CD4-positive, alpha-beta T cell treated with Interleukin-6 at 100 ng/mL for 8 hours (primary cell): ENCODE results near the gene CNN3.

Source experiments
- DNase-seq: peaks from one replicate; pipeline ENCODE4 v3.0.0-alpha.2; 2020; ENCODE audit warnings: mixed read lengths, low spot score

CNN3 gene

GRCh38 chr1:94887603-94888171 is 39.2 kb downstream of the CNN3 start:
- no peak for DNase-seq

- no peak for DNase-seq
These were observed 39.8 kb downstream of the CNN3 start for GRCh38 chr1:94887106-94887505.

GRCh38 chr1:94886361-94886760 is 40.5 kb downstream of the CNN3 start:
- no peak for DNase-seq

GRCh38 chr1:94884507-94884906 is 42.4 kb downstream of the CNN3 start:
- no peak for DNase-seq

DNA sequence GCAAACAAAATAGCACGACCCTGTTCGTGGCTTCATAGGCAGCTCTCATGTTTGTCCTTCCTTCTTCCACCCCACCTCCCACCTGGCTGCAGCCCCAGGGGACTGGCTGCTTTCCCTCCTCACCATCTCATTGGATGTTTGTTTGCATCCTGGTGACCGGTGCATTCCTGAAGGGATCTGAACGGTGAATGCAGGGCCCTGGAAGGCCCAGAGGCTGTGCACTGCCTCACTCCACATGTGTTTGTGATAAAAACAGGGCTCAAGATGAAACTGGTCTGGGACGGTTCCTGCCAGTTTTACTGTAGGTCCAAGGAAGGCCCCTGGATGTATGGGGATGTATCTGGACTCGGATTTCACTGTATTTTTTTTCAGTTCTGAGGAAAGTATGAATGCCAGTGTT is 42.8 kb downstream of the CNN3 start:
- no peak for DNase-seq

DNA sequence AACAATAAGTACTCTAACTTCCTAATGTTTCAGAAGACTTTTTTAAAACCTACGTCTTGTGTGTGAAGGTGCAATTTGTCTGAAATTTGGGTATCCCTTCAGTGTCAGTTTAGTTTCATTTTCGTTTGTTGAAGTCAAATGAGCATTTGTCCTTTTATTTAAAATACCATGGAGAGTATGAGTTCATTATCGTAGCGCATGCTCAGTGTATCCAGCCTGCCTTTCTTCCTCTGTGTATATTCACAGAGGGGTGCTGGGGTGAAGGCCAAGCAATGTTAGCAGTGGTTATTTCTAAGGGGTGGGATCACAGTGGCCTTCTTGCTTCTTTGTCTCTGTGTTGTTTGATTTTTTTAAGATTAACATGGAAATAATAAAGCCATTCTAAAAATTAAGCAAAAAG is 43.2 kb downstream of the CNN3 start:
- peak; percentile 6 for DNase-seq

GRCh38 chr1:94878329-94878728 is 48.6 kb downstream of the CNN3 start:
- no peak for DNase-seq

DNA sequence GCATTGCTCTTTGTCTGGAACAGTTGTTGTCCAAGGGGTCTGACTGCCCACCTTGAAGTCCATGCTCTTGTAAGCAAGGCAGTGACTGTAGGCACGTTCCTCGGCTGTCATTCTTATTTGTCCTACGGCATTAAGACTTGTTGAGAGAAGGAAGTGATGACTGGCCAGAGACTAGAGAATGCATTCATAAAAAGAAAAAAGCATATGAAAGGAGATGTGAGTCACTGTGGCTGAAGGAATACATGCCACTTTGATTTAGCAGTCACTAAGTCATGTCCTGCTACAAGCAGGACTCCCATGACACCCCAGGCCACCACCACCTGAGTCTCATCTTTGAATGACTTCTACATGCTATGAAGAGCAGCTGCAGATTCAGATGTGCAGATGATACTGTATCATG is 50.5 kb downstream of the CNN3 start:
- no peak for DNase-seq

DNA sequence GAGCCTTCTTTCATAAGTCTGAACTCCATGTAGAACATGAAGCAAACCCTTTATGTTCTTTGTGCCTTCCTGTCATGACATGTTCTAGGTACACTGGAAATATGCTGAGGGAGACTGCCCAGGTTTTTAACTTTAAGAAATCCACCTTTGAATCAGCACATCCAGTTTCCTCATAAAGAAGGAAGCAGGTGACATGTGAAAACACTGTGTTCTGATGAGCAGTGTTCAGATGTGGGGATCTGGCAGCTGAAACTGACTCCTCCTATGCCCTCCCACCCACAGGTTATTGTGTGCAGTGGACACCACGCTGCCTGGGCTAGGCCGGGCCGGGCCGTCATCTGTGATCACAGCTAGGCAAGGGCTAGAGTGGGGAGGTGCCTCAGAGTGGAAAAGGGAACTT is 51.1 kb downstream of the CNN3 start:
- no peak for DNase-seq

DNA sequence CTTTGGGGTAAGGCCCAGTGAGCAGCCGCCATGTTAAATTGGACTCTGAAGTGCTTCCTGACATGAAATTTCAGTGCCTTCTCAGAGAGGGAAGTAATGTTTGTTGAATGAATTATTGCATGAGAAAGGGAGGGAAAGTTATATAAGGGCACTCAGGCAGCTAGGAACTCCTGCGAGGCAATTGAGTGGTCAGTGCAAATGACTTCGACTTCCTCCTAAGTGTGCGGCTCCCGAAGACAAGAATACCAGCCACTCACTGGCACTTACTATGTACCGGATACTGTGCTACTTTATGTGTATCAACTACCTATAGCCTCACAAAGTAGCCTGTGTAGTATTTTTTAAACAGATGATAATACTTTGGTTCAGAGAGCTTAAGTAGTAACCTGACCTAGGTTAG is 52.5 kb downstream of the CNN3 start:
- DNase-seq, result no peak

DNA sequence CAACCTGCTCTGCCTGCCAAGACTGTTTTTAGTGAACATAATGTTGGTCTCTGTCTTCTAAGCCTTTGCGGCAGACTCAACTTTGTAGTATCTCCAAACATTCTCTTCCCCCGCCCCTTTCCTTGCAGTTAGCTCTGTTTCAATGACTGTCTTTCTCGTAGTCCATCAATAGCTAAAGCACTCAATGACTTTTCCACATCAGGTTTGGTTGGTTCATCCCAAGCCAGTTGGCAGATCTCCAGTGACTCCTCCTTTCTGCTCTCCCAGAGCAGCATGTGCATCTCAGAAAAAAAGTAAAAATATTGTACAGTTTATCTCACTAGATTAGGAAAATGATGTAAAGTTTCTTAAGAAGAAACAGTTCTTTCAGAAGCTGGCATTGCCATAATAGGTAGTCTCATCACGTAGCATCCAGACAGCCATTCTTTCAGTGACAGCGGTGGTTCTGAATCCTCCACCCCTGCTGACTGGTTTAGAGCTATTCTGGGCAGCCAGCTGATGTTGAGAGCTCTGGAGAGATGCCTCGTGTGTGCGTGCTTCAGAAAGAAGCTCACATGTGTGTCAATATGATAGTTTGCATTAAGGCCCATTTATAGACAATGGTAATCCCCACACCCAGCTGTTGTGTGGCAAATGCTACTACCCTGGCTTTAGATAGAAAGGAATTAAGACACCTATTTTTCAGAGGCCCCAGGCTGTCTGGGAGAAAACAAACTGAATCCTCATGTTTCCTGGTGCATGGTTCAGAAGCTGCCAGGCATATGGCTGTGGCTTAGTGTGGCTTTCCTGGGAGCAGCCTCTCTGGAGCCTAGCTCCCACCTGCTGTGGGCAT is 53.2 kb downstream of the CNN3 start:
- DNase-seq, result no peak

DNA sequence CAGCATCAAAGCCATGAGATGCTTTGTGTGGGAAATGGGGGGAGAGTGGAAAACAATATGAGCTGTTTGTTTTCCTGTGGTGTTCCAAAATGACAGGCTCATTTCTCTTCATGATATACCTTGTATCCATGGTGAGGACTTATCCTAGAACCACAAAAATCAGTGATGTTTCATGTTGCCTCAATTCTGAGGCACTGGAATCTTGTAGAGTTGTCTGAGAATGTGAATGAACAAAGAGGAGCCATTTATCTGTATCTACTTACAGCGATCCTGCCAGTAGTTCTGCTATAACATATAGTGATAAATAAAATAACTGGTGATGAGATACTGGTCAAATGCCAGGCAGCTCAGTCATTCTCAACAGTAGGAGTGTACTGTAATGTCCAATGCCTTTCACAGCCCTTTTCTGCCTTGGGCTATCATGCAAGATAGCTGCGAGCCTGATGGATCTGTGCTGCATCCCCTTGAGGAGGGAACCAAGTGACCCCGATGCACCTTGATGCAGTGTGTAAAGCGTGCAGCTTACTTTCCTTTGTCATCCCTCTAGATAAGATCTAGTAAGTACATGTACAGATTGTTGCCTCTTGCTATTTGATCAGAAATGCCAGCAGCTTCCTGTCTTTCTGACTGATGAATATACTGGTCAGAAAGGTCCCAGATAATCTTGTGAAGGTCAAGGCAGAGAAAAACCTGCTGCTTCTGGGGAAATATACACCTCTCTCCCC is 54.0 kb downstream of the CNN3 start:
- no peak for DNase-seq

GRCh38 chr1:94871031-94871430 is 55.9 kb downstream of the CNN3 start:
- no peak for DNase-seq

DNA sequence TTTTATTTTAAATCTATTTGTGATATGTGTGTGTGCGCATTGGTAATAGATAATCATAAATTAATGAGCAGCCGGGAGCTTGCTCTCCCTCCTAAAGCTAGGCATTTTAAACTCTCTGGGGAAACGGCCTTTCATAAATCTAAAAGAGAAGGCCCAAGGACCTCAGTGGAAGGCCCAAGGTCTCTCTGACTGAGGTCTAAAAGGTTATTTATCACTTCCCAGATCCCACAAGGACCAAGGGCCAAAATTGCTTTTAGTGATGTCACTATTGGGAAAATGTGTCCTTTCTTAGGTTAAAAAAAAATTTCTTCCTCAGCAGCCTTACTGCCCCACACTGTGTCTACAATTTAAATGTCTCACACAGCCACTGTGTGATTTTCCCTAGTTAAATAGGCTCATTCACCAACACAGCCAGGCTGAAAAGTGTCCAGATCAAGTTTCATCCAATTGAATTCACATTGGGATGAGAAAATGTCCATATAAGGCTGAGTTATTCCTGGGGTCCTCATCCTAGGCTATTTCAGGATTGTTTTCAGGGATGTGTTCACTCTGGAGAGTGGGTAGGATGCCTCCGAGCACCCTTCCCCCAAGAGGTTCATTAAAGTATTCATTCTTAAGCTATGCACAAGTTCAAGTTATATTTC is 60.6 kb downstream of the CNN3 start:
- DNase-seq, result no peak

GRCh38 chr1:94865360-94865759 is 61.5 kb downstream of the CNN3 start:
- DNase-seq, result no peak

- DNase-seq, result no peak
These were observed 62.1 kb downstream of the CNN3 start for GRCh38 chr1:94864821-94865220.

- no peak for DNase-seq
These were observed 63.0 kb downstream of the CNN3 start for GRCh38 chr1:94863919-94864318.

DNA sequence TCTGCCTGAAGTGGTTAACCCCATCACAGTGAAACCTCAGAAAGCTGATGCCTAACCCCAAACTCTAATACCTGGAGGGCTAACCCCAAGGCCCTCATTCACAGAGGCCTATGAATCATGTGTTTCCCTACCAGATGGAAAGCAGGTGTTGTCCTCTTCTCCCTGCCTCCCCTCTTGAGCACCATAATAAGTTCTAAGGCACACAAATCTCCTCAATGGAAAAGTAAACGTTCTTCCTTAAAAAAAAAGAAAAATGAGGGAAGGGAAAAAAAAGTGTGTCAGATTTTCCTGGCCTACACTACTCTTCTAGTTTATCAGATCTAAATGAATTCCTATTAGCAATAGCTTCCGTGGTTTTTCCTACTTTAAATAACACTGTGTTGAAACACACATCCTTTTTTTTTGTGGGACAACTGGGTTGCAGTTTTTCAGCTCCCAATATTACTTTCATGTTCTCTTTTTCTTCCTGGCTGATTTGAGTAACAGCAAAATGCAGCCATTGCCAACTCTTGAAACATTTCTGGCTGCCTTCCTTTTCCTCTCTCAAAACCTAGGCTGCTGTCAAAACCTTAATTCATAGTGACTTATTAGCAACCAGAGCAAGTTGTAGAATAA is 63.5 kb downstream of the CNN3 start:
- DNase-seq, result no peak

GRCh38 chr1:94862718-94863117 is 64.2 kb downstream of the CNN3 start:
- no peak for DNase-seq

GRCh38 chr1:94859174-94859573 is 67.7 kb downstream of the CNN3 start:
- DNase-seq, result no peak

DNA sequence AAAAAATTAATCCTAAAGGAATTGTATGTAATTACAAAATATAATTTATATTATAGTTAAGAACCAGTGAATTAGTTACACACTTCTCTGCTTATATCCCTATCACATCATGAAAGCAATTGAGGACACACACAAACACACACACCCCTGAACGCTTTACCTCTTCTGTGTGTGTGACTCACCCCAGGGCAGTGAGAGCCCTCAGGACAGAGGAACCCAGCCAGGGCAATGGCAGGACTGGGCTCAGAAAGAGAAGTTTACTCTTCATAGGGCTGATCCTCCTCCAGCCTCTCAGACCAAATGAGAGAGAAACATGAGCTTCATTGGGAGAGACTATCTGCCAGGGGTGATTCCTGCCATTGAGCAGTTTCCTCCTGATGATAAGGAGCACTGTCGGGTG is 68.6 kb downstream of the CNN3 start:
- DNase-seq, result no peak

GRCh38 chr1:94856868-94857267 is 70.0 kb downstream of the CNN3 start:
- DNase-seq, result no peak
